Common myeloid progenitor, CD34-positive (primary cell): ENCODE data around the gene CLK4.

Source experiments
- CTCF ChIA-PET: fragments of 350-600 bp; sonication (Branson Sonifier 250); formaldehyde crosslinking; loops from one replicate; lab custom pipeline; 2021; ENCODE audit warnings: antibody characterized with exemption; lab: Charles Lee
- POLR2A ChIA-PET: fragments of 350-600 bp; sonication (Branson Sonifier 250); formaldehyde crosslinking; loops from one replicate; lab custom pipeline; 2021; ENCODE audit warnings: antibody characterized with exemption; lab: Charles Lee
- DNase-seq, 3 donors: peaks; one replicate each; pipeline versions ENCODE4 v3.0.0 to v3.0.0-alpha.2; 2013
- H3K27ac ChIP-seq, 2 experiments: 1 replicate in 1 of 2; 2 replicates in 1 of 2; pipeline ENCODE4 v1.7.0; 2013; ENCODE audit warnings: inconsistent platforms in 2 of 2, low read length in 2 of 2, mild to moderate bottlenecking in 2 of 2, low read depth in 1 of 2, moderate library complexity in 1 of 2; ENCODE audit not compliant: severe bottlenecking in 2 of 2, insufficient read depth in 1 of 2, poor library complexity in 1 of 2
- H3K27me3 ChIP-seq, 5 experiments: replicated peaks in 2 of 5; 1 replicate in 3 of 5; 2 replicates in 2 of 5; pipeline versions ENCODE4 v1.6.1 to v1.7.0; 2013; ENCODE audit warnings: low read length in 4 of 5, mild to moderate bottlenecking in 2 of 5, moderate library complexity in 2 of 5, inconsistent platforms in 1 of 5; ENCODE audit not compliant: insufficient read depth in 5 of 5, control insufficient read depth in 4 of 5
- H3K36me3 ChIP-seq, 4 experiments: 1 replicate in 2 of 4; 2 replicates in 2 of 4; pipeline versions ENCODE4 v1.6.1 to v1.7.0; 2013; ENCODE audit warnings: low read length in 3 of 4, control low read depth in 1 of 4, mild to moderate bottlenecking in 1 of 4; ENCODE audit not compliant: control insufficient read depth in 4 of 4, insufficient read depth in 4 of 4
- H3K4me1 ChIP-seq, 4 experiments: 1 replicate in 3 of 4; 2 replicates in 1 of 4; pipeline versions ENCODE4 v1.6.1 to v1.7.1; 2013; ENCODE audit warnings: low read length in 3 of 4, mild to moderate bottlenecking in 3 of 4, control low read depth in 1 of 4, inconsistent platforms in 1 of 4, moderate library complexity in 1 of 4; ENCODE audit not compliant: control insufficient read depth in 4 of 4, insufficient read depth in 4 of 4; ENCODE audit errors: control extremely low read depth in 1 of 4
- H3K4me3 ChIP-seq, 7 experiments: 1 replicate in 4 of 7; 2 replicates in 3 of 7; pipeline versions ENCODE4 v1.5.1 to v1.7.0; 2013; ENCODE audit warnings: mild to moderate bottlenecking in 7 of 7, low read length in 6 of 7, moderate library complexity in 6 of 7, inconsistent platforms in 2 of 7, low read depth in 2 of 7, control low read depth in 1 of 7; ENCODE audit not compliant: insufficient read depth in 4 of 7, control insufficient read depth in 1 of 7; ENCODE audit errors: extremely low read depth in 1 of 7
- H3K9me3 ChIP-seq, 5 experiments: 1 replicate in 4 of 5; 2 replicates in 1 of 5; pipeline versions ENCODE4 v1.6.1 to v1.7.1; 2013; ENCODE audit warnings: low read length in 4 of 5, mild to moderate bottlenecking in 2 of 5, inconsistent platforms in 1 of 5, low read depth in 1 of 5, moderate library complexity in 1 of 5; ENCODE audit not compliant: control insufficient read depth in 4 of 5, insufficient read depth in 2 of 5; ENCODE audit errors: control extremely low read depth in 1 of 5
- WGBS: methylation state at CpG from one replicate; pipeline ENCODE4 v1.1.5; 2013; ENCODE audit not compliant: insufficient coverage; 5-methylcytosine and 5-hydroxymethylcytosine counted together

CLK4 gene

GRCh38 chr5:178602752-178603151 lies 24.1 kb downstream of the CLK4 start:
- H3K27me3 ChIP-seq = no peaks in the 10 kb centered on the region
- H3K27ac ChIP-seq = no peak overlapping the region
- no peaks in the 10 kb centered on the region for H3K4me1 ChIP-seq
- peaks cover 0 to 3% (median 0%) of the 10 kb centered on the region in 5 experiments for H3K9me3 ChIP-seq
- POLR2A ChIA-PET = no interaction called here
- no peak for DNase-seq
- H3K4me3 ChIP-seq = no peak overlapping the region
- CTCF ChIA-PET = no interaction called here
- no CpG with 5 or more reads among the region's 2 CpGs for whole genome bisulfite sequencing
- peaks cover 19 to 70% (median 47%) of the 10 kb centered on the region in 4 experiments for H3K36me3 ChIP-seq

- Histone ChIP-seq H3K36me3 (peaks cover under 1 to 9% (median 5%) of the 10 kb centered on the region in 4 experiments), H3K4me1 (peaks cover 0 to 3% (median 2%) of the 10 kb centered on the region in 4 experiments), H3K27me3 (peaks cover 0 to 19% (median 7%) of the 10 kb centered on the region in 5 experiments), H3K9me3 (peaks cover 5 to 21% (median 12%) of the 10 kb centered on the region in 5 experiments), H3K4me3 (no peak overlapping the region), H3K27ac (no peak overlapping the region)
- WGBS = no CpG with 5 or more reads among the region's 2 CpGs
- DNase-seq = no peak
- CTCF ChIA-PET = no interaction called here
- POLR2A ChIA-PET = no interaction called here
Observed at GRCh38 chr5:178595750-178596149, 31.1 kb downstream of the CLK4 start.

GRCh38 chr5:178595150-178595549 lies 31.7 kb downstream of the CLK4 start:
- ChIA-PET POLR2A (no interaction called here), CTCF (no interaction called here)
- Histone ChIP-seq H3K4me1 (peaks cover 0 to 9% (median 7%) of the 10 kb centered on the region in 4 experiments), H3K4me3 (no peak overlapping the region), H3K27me3 (peaks cover 0 to 21% (median 7%) of the 10 kb centered on the region in 5 experiments), H3K36me3 (peaks cover 0 to 6% (median 4%) of the 10 kb centered on the region in 4 experiments), H3K9me3 (peaks cover 5 to 21% (median 12%) of the 10 kb centered on the region in 5 experiments), H3K27ac (no peak overlapping the region)
- DNase-seq = peak in 2 of 3 donors; percentile 30 to 52

GRCh38 chr5:178590924-178591423 lies 35.9 kb downstream of the CLK4 start:
- 35% methylated on average over 6 of the region's 9 CpGs for WGBS
- no peaks in the 10 kb centered on the region for H3K36me3 ChIP-seq
- DNase-seq = no peak
- peaks cover 12 to 56% (median 19%) of the 10 kb centered on the region in 5 experiments for H3K27me3 ChIP-seq
- ChIA-PET CTCF (interaction anchor here (0.6 to 7.0 kb wide), 10 partner anchors 10 to 350 kb away, joined by 3 to 73 read pairs (median 4); no protein-coding TSS in a partner anchor), POLR2A (interaction anchor here (1.6 kb wide), 1 partner anchor 356 kb away, joined by 3 read pairs; no protein-coding TSS in a partner anchor)
- H3K27ac ChIP-seq = no peak overlapping the region
- peaks cover 0 to 23% (median 18%) of the 10 kb centered on the region in 4 experiments for H3K4me1 ChIP-seq
- peaks cover 2 to 17% (median 7%) of the 10 kb centered on the region in 5 experiments for H3K9me3 ChIP-seq
- H3K4me3 ChIP-seq = peak overlapping the region in 3 of 7 experiments; percentile 58 to 66 (median 61)

- ChIA-PET POLR2A (interaction anchor here (1.6 kb wide), 1 partner anchor 355 kb away, joined by 3 read pairs; no protein-coding TSS in a partner anchor), CTCF (interaction anchor here (0.6 to 7.0 kb wide), 13 partner anchors 11 to 349 kb away, joined by 3 to 73 read pairs (median 4); no protein-coding TSS in a partner anchor)
- peak; percentile 59 to 83 (median 81) for DNase-seq
- peaks cover 0 to 23% (median 18%) of the 10 kb centered on the region in 4 experiments for H3K4me1 ChIP-seq
- H3K27me3 ChIP-seq = peaks cover 12 to 61% (median 20%) of the 10 kb centered on the region in 5 experiments
- H3K9me3 ChIP-seq = peaks cover 3 to 13% (median 5%) of the 10 kb centered on the region in 5 experiments
- H3K4me3 ChIP-seq = peak within 1 kb of the TSS; percentile 22 to 68 (median 58)
- H3K36me3 ChIP-seq = no peaks in the 10 kb centered on the region
- H3K27ac ChIP-seq = no peak within 1 kb of the TSS
- WGBS = 1% methylated on average over 57 of the region's 78 CpGs
Observed at GRCh38 chr5:178590141-178590923, 36.5 kb downstream of the CLK4 start, which contains the start of gene COL23A1. Gene COL23A1 (minus strand): TSS chr5:178590393.

GRCh38 chr5:178589180-178590140 lies 37.4 kb downstream of the CLK4 start:
- Histone ChIP-seq H3K27ac (no peak overlapping the region), H3K36me3 (no peaks in the 10 kb centered on the region), H3K27me3 (peaks cover 12 to 62% (median 20%) of the 10 kb centered on the region in 5 experiments), H3K4me1 (peaks cover 0 to 23% (median 18%) of the 10 kb centered on the region in 4 experiments), H3K4me3 (peak overlapping the region; percentile 22 to 68 (median 58)), H3K9me3 (peaks cover 0 to 8% (median 5%) of the 10 kb centered on the region in 5 experiments)
- WGBS = 7% methylated on average over 69 of the region's 91 CpGs
- CTCF ChIA-PET = interaction anchor here (0.8 to 7.0 kb wide), 11 partner anchors 12 to 343 kb away, joined by 3 to 73 read pairs (median 4); no protein-coding TSS in a partner anchor
- POLR2A ChIA-PET = interaction anchor here (1.6 kb wide), 1 partner anchor 355 kb away, joined by 3 read pairs; no protein-coding TSS in a partner anchor
- DNase-seq = peak; percentile 26 to 67 (median 52)
